NCI-H526 (cell line): Measurements from ENCODE around the gene TNFAIP6.
"Not testable (repeated sequence)": the region's sequence is repeated elsewhere in the genome, so short reads cannot be mapped to it uniquely, and the experiment has no call there.

ENCODE experiments used
- DNase-seq, 2 experiments: peaks; one replicate each; lab custom pipeline; 2025; lab: John Stamatoyannopoulos, UW

Gene TNFAIP6

GRCh38 chr2:151417650-151418049 lies 60.3 kb downstream of the TNFAIP6 start:
- no peak for DNase-seq

GRCh38 chr2:151421681-151422080 lies 64.3 kb downstream of the TNFAIP6 start:
- DNase-seq: not testable (repeated sequence)

- DNase-seq: no peak
These were observed 65.6 kb downstream of the TNFAIP6 start for GRCh38 chr2:151422917-151423439.

DNA sequence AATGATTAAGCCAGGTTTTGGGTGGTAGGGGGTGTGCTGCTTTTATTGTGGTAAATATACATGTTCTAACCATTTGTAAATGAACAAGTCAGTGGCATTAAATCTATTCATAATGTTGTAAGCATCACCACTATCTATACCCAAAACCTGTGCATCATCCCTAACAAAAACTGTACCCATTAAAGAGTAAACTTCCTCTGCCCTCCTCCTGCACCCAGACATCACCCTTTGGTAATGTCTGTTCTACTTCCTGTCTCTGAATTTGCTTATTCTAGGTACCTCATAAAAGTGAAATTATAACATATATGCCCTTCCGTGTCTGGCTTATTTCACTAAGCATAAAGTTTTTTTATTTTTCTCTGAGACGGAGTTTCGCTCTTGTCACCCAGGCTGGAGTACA lies 66.4 kb downstream of the TNFAIP6 start:
- DNase-seq: no peak
